ENCODE measurements around the gene MYADM. TPM values are rescaled to one million over a fixed set of nuclear protein-coding genes. Genes with fewer than 3 reads are reported as not detected.

The MYADM gene
- total and polyA plus RNA-seq, 2 of the 13 experiments (the other 11 are each of a cell fraction or from before 2014, with no cell fraction given): 19.9 to 38.1 TPM

- TF ChIP-seq YEATS2 (CRISPR knock-in tag; IDR thresholded peaks at IDR 0.05; ENCODE audit: borderline replicate concordance) (0 out of 2 replicates have a peak, but pooled peaks have one; percentile 38), ZNF33A (CRISPR knock-in tag; IDR thresholded peaks at IDR 0.05; ENCODE audit: borderline replicate concordance) (no peak), HOXD1 (CRISPR knock-in tag; IDR thresholded peaks at IDR 0.05) (peak; percentile 51; the same call in 1 of the 2 replicates), HOXA5 (CRISPR knock-in tag; IDR thresholded peaks at IDR 0.05) (0 out of 2 replicates have a peak, but pooled peaks have one; percentile 59), HNF4A (CRISPR knock-in tag; IDR thresholded peaks at IDR 0.05) (peak; percentile 17; the same call in 1 of the 2 replicates), GLI4 (CRISPR knock-in tag; IDR thresholded peaks at IDR 0.05; ENCODE audit: borderline replicate concordance) (0 out of 2 replicates have a peak, but pooled peaks have one; percentile 20), ZSCAN9 (CRISPR knock-in tag; IDR thresholded peaks at IDR 0.05; ENCODE audit: borderline replicate concordance) (no peak), ELF4 (CRISPR knock-in tag; IDR thresholded peaks at IDR 0.05; ENCODE audit: borderline replicate concordance) (no peak), ZBTB2 (CRISPR knock-in tag; IDR thresholded peaks at IDR 0.05; ENCODE audit: low read depth) (peak; percentile 49; the same call in 1 of the 2 replicates), HOXA7 (CRISPR knock-in tag; IDR thresholded peaks at IDR 0.05) (no peak), ZBTB40 (IDR thresholded peaks at IDR 0.05) (no peak), ZBTB40 (CRISPR knock-in tag; IDR thresholded peaks at IDR 0.05) (peak; percentile 37; the same call in 1 of the 2 replicates), ZNF552 (CRISPR knock-in tag; IDR thresholded peaks at IDR 0.05; ENCODE audit: borderline replicate concordance) (no peak), ZSCAN31 (CRISPR knock-in tag; IDR thresholded peaks at IDR 0.05; ENCODE audit: low read depth) (peak; percentile 21; the same call in 1 of the 2 replicates), SALL1 (CRISPR knock-in tag; IDR thresholded peaks at IDR 0.05) (peak; percentile 48; the same call in 1 of the 2 replicates), ELF1 (CRISPR knock-in tag; IDR thresholded peaks at IDR 0.05) (0 out of 2 replicates have a peak, but pooled peaks have one; percentile 29), TCF12 (IDR thresholded peaks at IDR 0.05) (no peak), TCF12 (CRISPR knock-in tag; IDR thresholded peaks at IDR 0.05) (peak; percentile 54; the same call in 1 of the 2 replicates)
Observed at GRCh38 chr19:53868892-53869804, 1.5 kb downstream of the MYADM start (continued).

Measured in HepG2 (cell line).